ENCODE measurements around the gene ICAM2.

ICAM2 gene

DNA sequence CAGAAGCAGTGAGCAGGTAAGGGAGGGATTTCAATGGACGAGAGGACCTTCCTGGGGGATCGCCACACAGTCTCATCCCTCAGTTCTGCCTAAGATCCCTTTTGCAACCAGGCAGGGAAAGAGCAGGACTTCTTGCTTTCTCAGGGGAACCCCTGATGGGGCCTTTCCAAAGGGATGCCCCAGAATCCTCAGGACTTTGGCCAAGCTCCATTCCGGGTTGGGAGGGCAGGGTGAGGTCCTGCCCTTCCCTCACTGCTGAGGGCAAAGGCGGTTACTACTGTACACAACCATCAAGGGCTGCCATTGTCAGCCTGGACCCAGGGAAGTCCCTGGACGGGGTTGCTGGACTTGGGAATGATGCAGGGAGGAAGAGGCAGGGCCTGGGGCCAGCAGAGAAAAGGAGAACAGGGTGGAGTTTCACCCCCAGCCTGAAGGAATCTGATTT is 12.6 kb downstream of the ICAM2 start:
- TF ChIP-seq, protein P1, sequence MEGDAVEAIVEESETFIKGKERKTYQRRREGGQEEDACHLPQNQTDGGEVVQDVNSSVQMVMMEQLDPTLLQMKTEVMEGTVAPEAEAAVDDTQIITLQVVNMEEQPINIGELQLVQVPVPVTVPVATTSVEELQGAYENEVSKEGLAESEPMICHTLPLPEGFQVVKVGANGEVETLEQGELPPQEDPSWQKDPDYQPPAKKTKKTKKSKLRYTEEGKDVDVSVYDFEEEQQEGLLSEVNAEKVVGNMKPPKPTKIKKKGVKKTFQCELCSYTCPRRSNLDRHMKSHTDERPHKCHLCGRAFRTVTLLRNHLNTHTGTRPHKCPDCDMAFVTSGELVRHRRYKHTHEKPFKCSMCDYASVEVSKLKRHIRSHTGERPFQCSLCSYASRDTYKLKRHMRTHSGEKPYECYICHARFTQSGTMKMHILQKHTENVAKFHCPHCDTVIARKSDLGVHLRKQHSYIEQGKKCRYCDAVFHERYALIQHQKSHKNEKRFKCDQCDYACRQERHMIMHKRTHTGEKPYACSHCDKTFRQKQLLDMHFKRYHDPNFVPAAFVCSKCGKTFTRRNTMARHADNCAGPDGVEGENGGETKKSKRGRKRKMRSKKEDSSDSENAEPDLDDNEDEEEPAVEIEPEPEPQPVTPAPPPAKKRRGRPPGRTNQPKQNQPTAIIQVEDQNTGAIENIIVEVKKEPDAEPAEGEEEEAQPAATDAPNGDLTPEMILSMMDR (IDR thresholded peaks at IDR 0.05), result no peak

DNA sequence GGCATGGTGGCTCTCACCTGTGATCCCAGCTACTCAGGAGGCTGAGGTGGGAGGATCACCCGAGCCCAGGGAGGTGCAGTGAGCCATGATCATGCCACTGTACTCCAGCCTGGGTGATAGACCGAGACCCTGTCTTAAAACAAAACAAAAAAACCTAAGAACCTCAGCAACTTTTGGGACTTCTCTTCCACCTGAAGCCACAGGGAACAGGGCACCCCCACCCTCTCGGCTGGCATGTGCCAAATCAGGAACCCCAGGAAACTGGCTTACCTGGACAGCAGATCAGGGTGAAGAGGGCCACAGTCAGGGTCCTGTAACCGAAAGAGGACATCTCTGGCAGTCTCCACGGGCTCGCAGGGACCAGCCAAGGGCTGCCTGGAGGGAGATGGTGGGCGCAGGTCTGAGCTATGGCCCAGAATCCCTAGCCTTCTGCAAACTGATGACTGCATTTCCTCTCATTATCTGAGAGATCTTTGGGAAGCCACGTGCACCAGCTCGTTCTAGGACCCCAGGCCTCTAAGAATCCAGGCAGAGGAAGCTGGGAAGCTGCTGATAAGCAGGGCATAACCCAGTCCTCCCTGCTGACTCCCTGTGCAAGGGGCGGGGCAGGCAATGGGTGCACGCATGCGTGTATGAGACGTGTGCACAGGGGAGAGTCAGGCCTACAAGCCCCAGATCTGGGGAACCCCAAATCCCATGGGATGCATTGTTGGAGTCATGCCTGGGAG is 13.9 kb downstream of the ICAM2 start:
- TF ChIP-seq, protein P1 (IDR thresholded peaks at IDR 0.05), result no peak

DNA sequence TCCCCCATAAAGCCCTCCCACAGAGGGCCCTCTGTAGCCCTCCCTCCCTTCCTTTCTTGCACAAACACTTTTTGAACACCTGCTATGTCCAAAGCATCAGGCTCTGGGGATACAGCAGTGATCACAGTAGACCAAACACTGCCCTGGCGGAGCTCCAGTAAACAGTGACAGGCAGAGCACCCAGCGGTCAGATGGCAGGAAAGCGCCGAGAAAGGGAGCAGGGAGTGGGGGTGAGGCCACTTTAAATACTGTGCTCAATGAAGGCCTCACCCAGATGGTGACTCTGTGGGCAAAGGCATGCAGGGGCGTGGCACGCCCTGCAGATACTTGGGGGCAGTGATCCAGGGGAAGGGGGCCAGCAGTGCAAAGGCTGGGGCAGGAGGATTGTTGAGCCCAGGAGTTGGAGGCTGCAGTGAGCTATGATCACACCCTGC is 14.7 kb downstream of the ICAM2 start:
- TF ChIP-seq, protein P1 (IDR thresholded peaks at IDR 0.05), result no peak

DNA sequence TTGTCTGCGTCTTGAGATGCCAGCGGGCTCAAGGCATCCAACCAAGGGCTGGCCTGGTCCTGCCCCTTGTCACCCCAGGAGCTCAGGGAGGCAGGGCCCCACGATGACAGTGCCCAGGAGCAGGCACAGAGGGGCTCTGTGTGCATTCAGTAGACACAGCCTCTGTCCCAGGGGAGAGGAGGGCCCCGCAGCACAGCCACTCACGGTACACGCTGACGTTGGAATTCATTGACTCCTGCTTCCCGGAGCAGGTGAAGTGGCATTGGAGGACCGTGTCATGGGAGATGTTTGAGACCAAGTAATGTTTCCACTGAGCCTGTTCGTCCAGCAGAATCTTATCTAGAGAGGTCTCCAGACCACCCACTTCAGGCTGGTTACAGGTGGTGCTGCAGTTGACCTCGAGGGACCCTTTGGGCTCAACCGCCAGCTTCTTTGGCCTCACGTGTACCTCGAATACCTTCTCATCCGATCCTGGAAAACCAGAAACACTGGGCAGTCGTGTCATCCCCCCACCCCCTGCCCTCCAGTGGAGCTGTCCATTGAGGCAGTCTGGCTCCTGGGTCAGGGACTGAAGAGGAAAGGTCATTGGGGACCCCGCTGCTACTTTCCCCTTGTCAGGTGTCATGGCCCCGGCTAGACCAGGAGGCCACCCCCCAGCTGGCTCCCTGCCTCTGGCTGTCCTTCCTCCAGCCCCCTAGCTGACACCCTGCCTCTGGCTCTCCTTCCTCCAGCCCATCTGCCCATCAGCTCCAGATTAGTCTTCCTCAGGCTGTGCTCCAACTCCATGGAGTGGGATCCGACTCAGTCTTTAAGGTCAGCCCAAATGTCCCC is 15.3 kb downstream of the ICAM2 start:
- TF ChIP-seq, protein P1 (IDR thresholded peaks at IDR 0.05), result no peak

DNA sequence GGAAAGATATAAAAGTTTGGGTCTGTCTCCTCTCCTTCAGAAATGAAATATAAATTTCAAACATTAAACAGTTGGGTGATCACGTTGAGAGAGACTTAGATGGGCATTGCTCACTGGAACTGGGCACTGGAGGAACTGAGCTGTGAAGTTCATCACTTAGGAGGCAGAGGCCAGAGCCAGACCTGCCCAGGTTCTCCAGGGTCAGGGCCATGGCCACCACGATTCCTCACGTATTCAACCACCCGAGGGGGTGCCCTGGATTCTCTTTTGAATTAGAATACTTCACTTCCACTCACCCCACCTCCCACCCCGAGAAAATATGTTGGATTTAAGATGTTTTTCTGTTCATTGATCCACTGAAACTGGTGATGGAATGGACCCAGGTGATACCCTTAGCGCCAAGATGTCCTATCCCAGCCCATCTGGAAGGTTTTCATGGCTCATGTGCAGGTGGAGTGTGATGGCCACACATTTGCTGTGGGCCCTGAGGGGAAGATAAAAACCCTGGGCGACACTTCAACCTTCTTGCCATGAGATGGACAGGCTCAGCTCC is 16.1 kb downstream of the ICAM2 start:
- TF ChIP-seq, protein P1 (IDR thresholded peaks at IDR 0.05), result no peak

DNA sequence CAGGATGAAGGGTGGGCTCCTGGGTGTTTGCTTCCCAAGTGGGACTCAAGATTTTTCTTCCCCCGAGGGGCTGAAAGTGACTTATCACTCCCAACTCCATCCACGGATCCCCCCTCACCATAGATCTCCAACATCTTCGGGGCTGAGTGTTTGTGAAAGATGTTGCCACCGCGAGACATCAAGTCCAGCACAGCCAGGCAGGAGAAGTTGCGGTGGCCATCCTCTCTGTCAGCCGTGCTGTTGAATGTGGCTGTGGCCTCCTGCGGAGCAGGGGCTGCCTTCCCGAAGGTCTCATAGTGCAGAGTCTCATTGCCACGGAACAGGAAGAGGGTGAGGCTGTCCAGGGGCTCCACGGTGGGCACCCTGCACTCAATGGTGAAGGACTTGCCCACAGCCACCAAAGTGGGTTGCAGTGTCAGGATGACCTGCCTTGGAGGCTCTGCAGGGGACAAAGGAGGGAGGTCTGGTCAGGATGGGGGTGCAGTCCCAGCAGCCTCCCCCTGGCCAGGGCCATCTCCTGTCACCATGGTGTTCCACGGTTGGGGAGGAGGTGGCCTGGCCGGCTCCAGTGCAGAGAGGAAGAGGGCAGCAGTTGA is 16.8 kb downstream of the ICAM2 start:
- TF ChIP-seq, protein P1 (IDR thresholded peaks at IDR 0.05), result no peak
